GM12878 (cell line): Measurements from ENCODE around the gene HDAC3. TPM values are rescaled to one million over a fixed set of nuclear protein-coding genes. Genes with fewer than 3 reads are reported as not detected.
A peak's percentile ranks its signal among the peaks of the same experiment; 100 is the strongest.

Experiments used
- ATAC-seq: fragments of 200-7000 bp; cut with Tn5 transposase; 3 replicates; pipeline ENCODE4 v1.9.1; 2020; ENCODE audit warnings: mild to moderate bottlenecking, moderate library complexity
- BruUV-seq: library from RNA; stranded (reverse); fragments of 400-500 nt; replicated peaks from 2 replicates; lab custom pipeline; 2021; lab: Mats Ljungman, UMichigan
- CTCF ChIA-PET: fragments of 300-600 bp; sonication (Branson Sonifier 250); formaldehyde crosslinking; extraction: SDS; loops from one replicate; lab custom pipeline; 2021; ENCODE audit warnings: inconsistent platforms; lab: Yijun Ruan, JAX
- POLR2A ChIA-PET: fragments of 350-600 bp; formaldehyde crosslinking; extraction: SDS; loops from one replicate; lab custom pipeline; 2021; ENCODE audit warnings: inconsistent platforms; lab: Charles Lee
- RAD21 ChIA-PET: fragments of 300-600 bp; sonication (Branson Sonifier 250); formaldehyde crosslinking; loops from one replicate; lab custom pipeline; 2023; ENCODE audit warnings: antibody characterized with exemption; ENCODE audit not compliant: unreplicated experiment; lab: Charles Lee
- SMC1A ChIA-PET: fragments of 300-600 bp; sonication (Branson Sonifier 250); formaldehyde crosslinking; loops from one replicate; lab custom pipeline; 2023; ENCODE audit not compliant: unreplicated experiment, uncharacterized antibody; lab: Charles Lee
- DNase-seq: peaks from one replicate; pipeline ENCODE4 v3.0.0-alpha.2; 2011; ENCODE audit warnings: low read depth, low spot score
- FAIRE-seq: peaks from 3 replicates; lab custom pipeline; 2011; peaks lifted over from hg19 to GRCh38; lab: Jason Lieb, UNC
- H2AFZ ChIP-seq: 2 replicates; pipeline ENCODE4 v1.6.0; 2011; ENCODE audit warnings: low read depth, low read length, control low read depth; ENCODE audit not compliant: control insufficient read depth
- H3K27ac ChIP-seq: 2 replicates; pipeline ENCODE4 v1.5.1; 2011; ENCODE audit warnings: control low read depth; ENCODE audit not compliant: control insufficient read depth, insufficient read depth
- H3K27me3 ChIP-seq, 2 experiments: replicated peaks in 1 of 2; 2 replicates each; pipeline versions ENCODE4 v1.6.0 to v1.6.1; 2011; ENCODE audit warnings: low read length in 1 of 2; ENCODE audit not compliant: control insufficient read depth in 2 of 2, insufficient read depth in 2 of 2
- H3K36me3 ChIP-seq, 2 experiments: 2 replicates each; pipeline ENCODE4 v1.5.1; 2011; ENCODE audit warnings: low read length in 1 of 2; ENCODE audit not compliant: control insufficient read depth in 2 of 2, insufficient read depth in 2 of 2
- H3K4me1 ChIP-seq: 2 replicates; pipeline ENCODE4 v1.6.1; 2011; ENCODE audit warnings: mild to moderate bottlenecking, low read length, moderate library complexity, mixed read lengths; ENCODE audit not compliant: control insufficient read depth, insufficient read depth
- H3K4me2 ChIP-seq: 2 replicates; pipeline ENCODE4 v1.6.0; 2011; ENCODE audit warnings: control low read depth; ENCODE audit not compliant: control insufficient read depth, insufficient read depth
- H3K4me3 ChIP-seq: fragments of 200-600 bp; sonication (generic); 2 replicates; pipeline ENCODE4 v1.5.1; 2016
- H3K79me2 ChIP-seq: 2 replicates; pipeline ENCODE4 v1.6.0; 2011; ENCODE audit warnings: low read length; ENCODE audit not compliant: control insufficient read depth, insufficient read depth
- H3K9ac ChIP-seq: 2 replicates; pipeline ENCODE4 v1.8.0; 2011; ENCODE audit warnings: low read length, control low read depth, mixed read lengths; ENCODE audit not compliant: control insufficient read depth, insufficient read depth
- H3K9me3 ChIP-seq: replicated peaks from 3 replicates; pipeline ENCODE4 v1.5.1; 2011; ENCODE audit warnings: mild to moderate bottlenecking, low read length; ENCODE audit not compliant: control insufficient read depth, insufficient read depth
- H4K20me1 ChIP-seq: 2 replicates; pipeline ENCODE4 v1.6.0; 2011; ENCODE audit not compliant: control insufficient read depth, insufficient read depth
- CBX3 ChIP-seq: fragments of 200-600 bp; sonication (generic); IDR thresholded peaks from 2 replicates; pipeline ENCODE4 v1.6.1; 2016; ENCODE audit warnings: low read depth, borderline replicate concordance
- CREB1 ChIP-seq: IDR thresholded peaks from 2 replicates; pipeline ENCODE4 v1.6.1; 2012; ENCODE audit warnings: low read depth, mild to moderate bottlenecking, inconsistent platforms
- CREM ChIP-seq: IDR thresholded peaks from 2 replicates; pipeline ENCODE4 v1.6.1; 2014; ENCODE audit warnings: antibody characterized with exemption, low read depth
- E2F8 ChIP-seq: fragments of 450-650 bp; IDR thresholded peaks from 2 replicates; pipeline ENCODE4 v1.6.1; 2018; ENCODE audit warnings: mild to moderate bottlenecking, low read depth, moderate library complexity; ENCODE audit not compliant: partially characterized antibody
- EED ChIP-seq: sonication (generic); IDR thresholded peaks from 2 replicates; pipeline ENCODE4 v1.6.1; 2016; ENCODE audit warnings: antibody characterized with exemption, low read depth
- EP300 ChIP-seq, 2 experiments: fragments of 150-350 bp in 1 of 2; IDR thresholded peaks; 2 replicates each; pipeline ENCODE4 v1.6.1; 2011 to 2012; ENCODE audit warnings: low read depth in 2 of 2, low read length in 2 of 2, borderline replicate concordance in 1 of 2, improper control_type of control experiment in 1 of 2, inconsistent platforms in 1 of 2; ENCODE audit not compliant: control insufficient read depth in 1 of 2
- ESRRA ChIP-seq: IDR thresholded peaks from 2 replicates; pipeline ENCODE4 v1.6.1; 2012; ENCODE audit warnings: mild to moderate bottlenecking, low read length, improper control_type of control experiment
- IRF4 ChIP-seq: IDR thresholded peaks from 2 replicates; pipeline ENCODE4 v1.6.1; 2011; ENCODE audit warnings: low read depth, low read length
- JUNB ChIP-seq: IDR thresholded peaks from 2 replicates; pipeline ENCODE4 v1.6.1; 2016; ENCODE audit warnings: antibody characterized with exemption, mild to moderate bottlenecking
- MAX ChIP-seq: IDR thresholded peaks from 2 replicates; pipeline ENCODE4 v1.6.1; 2012; ENCODE audit warnings: low read depth, low read length, improper control_type of control experiment
- MEF2A ChIP-seq: IDR thresholded peaks from 2 replicates; pipeline ENCODE4 v1.6.1; 2011; ENCODE audit warnings: low read depth, mild to moderate bottlenecking, low read length, moderate library complexity; ENCODE audit not compliant: insufficient read depth
- MEF2B ChIP-seq: fragments of 450-650 bp; IDR thresholded peaks from 2 replicates; pipeline ENCODE4 v1.6.1; 2018; ENCODE audit warnings: mild to moderate bottlenecking, moderate library complexity; ENCODE audit not compliant: partially characterized antibody, poor library complexity, severe bottlenecking
- MTA2 ChIP-seq: fragments of 450-650 bp; IDR thresholded peaks from 2 replicates; pipeline ENCODE4 v1.6.1; 2016; ENCODE audit warnings: low read depth, mild to moderate bottlenecking, moderate library complexity
- MTA3 ChIP-seq: IDR thresholded peaks from 2 replicates; pipeline ENCODE4 v1.6.1; 2012; ENCODE audit warnings: low read length, inconsistent platforms, borderline replicate concordance
- NFYA ChIP-seq: IDR thresholded peaks from 2 replicates; pipeline ENCODE4 v1.6.1; 2011; ENCODE audit warnings: low read depth, mild to moderate bottlenecking, low read length, improper control_type of control experiment, borderline replicate concordance
- PAX5 ChIP-seq: IDR thresholded peaks from 2 replicates; pipeline ENCODE4 v1.6.1; 2011; ENCODE audit warnings: low read depth, low read length, borderline replicate concordance
- PML ChIP-seq: IDR thresholded peaks from 2 replicates; pipeline ENCODE4 v1.6.1; 2012; ENCODE audit warnings: low read length, inconsistent platforms
- POU2F2 ChIP-seq: IDR thresholded peaks from 3 replicates; pipeline ENCODE4 v1.6.1; 2011; ENCODE audit warnings: low read depth, mild to moderate bottlenecking, low read length, borderline replicate concordance
- RFX5 ChIP-seq: IDR thresholded peaks from 2 replicates; pipeline ENCODE4 v1.6.1; 2011; ENCODE audit warnings: low read depth, low read length, improper control_type of control experiment
- RUNX3 ChIP-seq: IDR thresholded peaks from 2 replicates; pipeline ENCODE4 v1.6.1; 2012; ENCODE audit warnings: low read length, inconsistent platforms
- SP1 ChIP-seq: IDR thresholded peaks from one replicate; pipeline ENCODE4 v1.6.1; 2011; ENCODE audit warnings: low read depth, low read length
- STAT1 ChIP-seq: fragments of 450-650 bp; conservative IDR thresholded peaks from 2 replicates; pipeline ENCODE4 v1.6.1; 2014; ENCODE audit warnings: antibody characterized with exemption, mild to moderate bottlenecking
- SUPT20H ChIP-seq: IDR thresholded peaks from 2 replicates; pipeline ENCODE4 v1.6.1; 2011; ENCODE audit warnings: low read depth, mild to moderate bottlenecking, low read length, moderate library complexity, borderline replicate concordance; ENCODE audit not compliant: control insufficient read depth
- ZNF274 ChIP-seq: IDR thresholded peaks from one replicate; pipeline ENCODE4 v1.8.0; 2011; ENCODE audit not compliant: insufficient read length, insufficient read depth
- WGBS: methylation state at CpG from one replicate; pipeline ENCODE4 v1.1.6; 2016; ENCODE audit warnings: low lambda C conversion rate; ENCODE audit not compliant: insufficient replicate concordance, insufficient coverage; ENCODE audit errors: missing lambda C conversion rate; 5-methylcytosine and 5-hydroxymethylcytosine counted together
- in situ Hi-C: fragments of 300-500 bp; cut with MboI; formaldehyde crosslinking; loops from 9 replicates; pipeline ENCODE4 v1.14.3; 2018; ENCODE audit warnings: mixed read lengths
- intact Hi-C: fragments of 100-400 bp; cut with micrococcal nuclease; formaldehyde crosslinking; loops from one replicate; pipeline ENCODE4 v1.14.2; 2022; ENCODE audit not compliant: unreplicated experiment
- polyA plus RNA-seq, 11 experiments: library from polyadenylated mRNA; depleted of rRNA in 4 of 11; unstranded in 6 of 11; stranded (reverse) in 5 of 11; fragments of >200 nt; fragmentation: Nextera tagmentation in 4 of 11; fragmentation: Illumina TruSeq in 1 of 11; extraction: Ambion mirVana in 4 of 11; extraction: Trizol in 1 of 11; gene quantifications; 1 replicate in 1 of 11; 2 replicates in 10 of 11; pipeline versions ENCODE4 v1.2.1 to v1.2.3, GENCODE V29; 2011 to 2016; ENCODE audit warnings: inconsistent platforms in 2 of 11, missing spikeins in 2 of 11, low read depth in 1 of 11
- total RNA-seq, 4 experiments: library from RNA; depleted of rRNA in 3 of 4; stranded (reverse); fragments of >200 nt in 3 of 4; fragmentation: Illumina TruSeq in 1 of 4; extraction: Trizol in 1 of 4; gene quantifications; 2 replicates each; pipeline versions ENCODE4 v1.2.1 to v1.2.3, GENCODE V29; 2013 to 2021

Gene HDAC3
- total and polyA plus RNA-seq, 10 of the 15 experiments (the other 5 are each of a cell fraction or from before 2014, with no cell fraction given) = 62.2 to 140 (median 112) TPM

DNA sequence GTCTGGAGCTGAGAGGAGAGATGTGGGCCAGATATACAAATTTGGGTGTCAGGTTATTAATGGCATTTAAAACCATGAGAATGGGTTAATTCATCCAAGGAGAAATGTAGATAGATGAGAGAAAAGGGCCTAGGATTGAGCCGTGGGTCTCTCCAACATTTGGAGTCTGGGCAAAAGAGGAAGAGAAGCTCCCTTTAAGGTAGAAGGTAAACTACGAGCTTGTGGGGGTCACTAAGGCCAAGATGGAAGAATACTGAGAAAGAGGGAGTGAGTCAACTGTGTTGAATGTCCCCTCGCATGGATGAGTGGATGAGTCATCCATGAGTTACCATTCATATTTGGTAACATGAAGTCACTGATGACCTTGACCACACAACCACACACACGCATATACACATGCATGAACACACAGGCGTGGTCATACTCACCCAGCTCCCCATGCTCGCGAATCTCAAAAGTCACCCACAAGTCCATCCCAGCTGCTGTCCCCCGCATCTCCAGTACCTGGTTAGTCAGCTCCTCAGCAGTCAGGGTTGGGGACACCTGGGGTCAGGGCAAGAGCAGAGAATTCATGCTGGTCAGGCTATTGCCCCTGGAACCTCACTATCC lies 21.4 kb upstream of the HDAC3 start (continued):
- TF ChIP-seq MTA3 = 0 out of 2 replicates have a peak, but pooled peaks have one; percentile 48
- TF ChIP-seq SP1 = peak; percentile 24
- peak; percentile 39; the same call in 1 of the 3 replicates for TF ChIP-seq POU2F2
- TF ChIP-seq EP300 (IDR thresholded peaks at IDR 0.05; ENCODE audit: borderline replicate concordance in 1 of 2, control insufficient read depth in 1 of 2, low read depth in 2 of 2, low read length in 2 of 2) = peak in 1 of 2 experiments; percentile 42; a peak in 1 of 4 replicates
- TF ChIP-seq PAX5 = peak; percentile 76; the same call in 1 of the 2 replicates
- peak; percentile 37 for TF ChIP-seq MEF2B
- TF ChIP-seq RUNX3 = peak; percentile 98
- TF ChIP-seq CREM = peak; percentile 97
- TF ChIP-seq MEF2A = peak; percentile 93
- no peak for TF ChIP-seq NFYA
- no peak for TF ChIP-seq CBX3
- peak; percentile 87 for TF ChIP-seq CREB1
- TF ChIP-seq JUNB = peak; percentile 95
- TF ChIP-seq EED = peak; percentile 83
- no peak for TF ChIP-seq RFX5

GRCh38 chr5:141657404-141657803 lies 20.8 kb upstream of the HDAC3 start:
- FAIRE-seq = no peak
- Histone ChIP-seq H3K27ac (no peak overlapping the region), H3K79me2 (no peaks in the 10 kb centered on the region), H3K36me3 (no peaks in the 10 kb centered on the region), H3K9ac (no peak overlapping the region), H3K4me1 (no peaks in the 10 kb centered on the region), H2AFZ (no peak overlapping the region), H3K4me2 (no peak overlapping the region), H4K20me1 (no peaks in the 10 kb centered on the region), H3K27me3 (no peaks in the 10 kb centered on the region), H3K9me3 (no peaks in the 10 kb centered on the region), H3K4me3 (no peak overlapping the region)
- intact Hi-C loops (no loop called here), in situ Hi-C loops (no loop called here)
- 71% methylated on average over 1 of the region's 1 CpG for WGBS
- no peak for DNase-seq
- no peak for ATAC-seq
- SMC1A ChIA-PET = interaction anchor here (0.7 to 1.6 kb wide), 2 partner anchors 36 to 105 kb away, joined by 3 read pairs; no protein-coding TSS in a partner anchor
- BruUV-seq = no TSS peak
- POLR2A ChIA-PET = no interaction called here
- RAD21 ChIA-PET = no interaction called here
- CTCF ChIA-PET = interaction anchor here (1.0 to 2.6 kb wide), 5 partner anchors 22 to 486 kb away, joined by 3 to 12 read pairs (median 7); partner anchors contain the start of gene RNF14
- TF ChIP-seq E2F8 (no peak), SUPT20H (no peak), PML (no peak), ESRRA (no peak), ZNF274 (no peak), MTA2 (no peak), IRF4 (no peak), STAT1 (no peak), MAX (no peak)
